Left ventricle myocardium inferior (tissue), 1 donor: ENCODE data around the gene LPO. TPM values are rescaled to one million over a fixed set of nuclear protein-coding genes. Genes with fewer than 3 reads are reported as not detected.
A peak's percentile ranks its signal among the peaks of the same experiment; 100 is the strongest.

ENCODE experiments used
- DNase-seq: peaks from one replicate; pipeline ENCODE4 v3.0.0-alpha.2; 2020
- H3K27ac ChIP-seq: fragments of 200-600 bp; replicated peaks from 2 replicates; pipeline ENCODE4 v1.8.0; 2021
- H3K27me3 ChIP-seq: fragments of 200-600 bp; 2 replicates; pipeline ENCODE4 v1.8.0; 2021; ENCODE audit warnings: low read depth
- H3K36me3 ChIP-seq: fragments of 200-600 bp; 2 replicates; pipeline ENCODE4 v1.8.0; 2021
- H3K4me1 ChIP-seq: fragments of 200-600 bp; 2 replicates; pipeline ENCODE4 v1.8.0; 2021
- H3K4me3 ChIP-seq: fragments of 200-600 bp; 2 replicates; pipeline ENCODE4 v1.8.0; 2021; ENCODE audit warnings: mild to moderate bottlenecking, moderate library complexity
- H3K9me3 ChIP-seq: fragments of 200-600 bp; replicated peaks from 2 replicates; pipeline ENCODE4 v1.8.0; 2021
- intact Hi-C: fragments of 100-400 bp; cut with micrococcal nuclease; formaldehyde crosslinking; loops from one replicate; pipeline ENCODE4 v1.11.0; 2022
- total RNA-seq: library from RNA; stranded (reverse); fragmentation: NEBNext Ultra II Directional; extraction: Animal tissue kit (Norgen Biotek cat#: 25700); gene quantifications from one replicate; pipeline ENCODE4 v1.2.1, GENCODE V29; 2021
- TF ChIP-seq, protein P1 (sequence below): fragments of 200-600 bp; IDR thresholded peaks from 2 replicates; pipeline ENCODE4 v1.8.0; 2021; ENCODE audit warnings: antibody characterized with exemption, mild to moderate bottlenecking, borderline replicate concordance
- donor health status: DM: no; HTN: yes; CAD: no; lungs with severe emphysema.

LPO gene
- total RNA-seq, 1 donor from 2014 or later = not detected

- no peak for DNase-seq
- Histone ChIP-seq H3K4me3 (no peak overlapping the region), H3K4me1 (no peaks in the 10 kb centered on the region), H3K27ac (no peak overlapping the region), H3K36me3 (no peaks in the 10 kb centered on the region), H3K27me3 (no peaks in the 10 kb centered on the region), H3K9me3 (no peaks in the 10 kb centered on the region)
- TF ChIP-seq, protein P1, sequence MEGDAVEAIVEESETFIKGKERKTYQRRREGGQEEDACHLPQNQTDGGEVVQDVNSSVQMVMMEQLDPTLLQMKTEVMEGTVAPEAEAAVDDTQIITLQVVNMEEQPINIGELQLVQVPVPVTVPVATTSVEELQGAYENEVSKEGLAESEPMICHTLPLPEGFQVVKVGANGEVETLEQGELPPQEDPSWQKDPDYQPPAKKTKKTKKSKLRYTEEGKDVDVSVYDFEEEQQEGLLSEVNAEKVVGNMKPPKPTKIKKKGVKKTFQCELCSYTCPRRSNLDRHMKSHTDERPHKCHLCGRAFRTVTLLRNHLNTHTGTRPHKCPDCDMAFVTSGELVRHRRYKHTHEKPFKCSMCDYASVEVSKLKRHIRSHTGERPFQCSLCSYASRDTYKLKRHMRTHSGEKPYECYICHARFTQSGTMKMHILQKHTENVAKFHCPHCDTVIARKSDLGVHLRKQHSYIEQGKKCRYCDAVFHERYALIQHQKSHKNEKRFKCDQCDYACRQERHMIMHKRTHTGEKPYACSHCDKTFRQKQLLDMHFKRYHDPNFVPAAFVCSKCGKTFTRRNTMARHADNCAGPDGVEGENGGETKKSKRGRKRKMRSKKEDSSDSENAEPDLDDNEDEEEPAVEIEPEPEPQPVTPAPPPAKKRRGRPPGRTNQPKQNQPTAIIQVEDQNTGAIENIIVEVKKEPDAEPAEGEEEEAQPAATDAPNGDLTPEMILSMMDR = no peak
- intact Hi-C loops = no loop called here
Measured at GRCh38 chr17:58315750-58316149, 77.4 kb downstream of the LPO start.

DNA sequence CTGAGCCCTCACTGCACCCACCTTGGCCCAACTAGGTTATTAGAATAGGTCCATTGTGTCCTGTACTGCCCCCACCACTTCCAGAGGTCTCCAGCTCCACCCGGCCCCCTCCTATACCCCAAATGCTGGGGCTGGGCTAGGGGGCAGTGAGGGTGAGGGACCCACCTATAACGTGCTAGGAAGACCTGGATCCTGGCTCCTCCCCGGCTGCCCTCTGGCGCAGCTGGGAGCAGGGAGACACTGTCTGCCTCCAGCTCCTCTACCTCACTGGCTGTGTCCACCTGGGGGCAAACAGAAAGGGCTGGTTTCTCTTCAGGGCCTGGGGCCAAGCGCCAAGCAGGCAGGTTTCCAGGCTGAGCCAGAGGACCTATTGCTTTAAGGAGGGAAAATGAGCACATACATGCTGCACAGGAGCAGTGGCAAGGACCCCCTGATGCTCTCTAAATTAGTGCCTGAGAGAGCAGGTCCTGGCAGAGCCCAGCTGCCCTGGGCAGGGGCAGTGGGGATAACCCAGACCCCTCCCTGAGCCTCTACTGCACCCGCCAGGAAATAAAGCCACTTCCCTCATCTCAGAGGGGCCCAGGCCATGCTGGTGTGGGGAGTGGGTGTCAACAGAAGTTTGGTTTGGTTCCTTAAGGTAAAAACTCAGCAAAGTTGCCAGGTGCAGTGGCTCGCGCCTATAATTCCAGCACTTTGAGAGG lies 78.0 kb downstream of the LPO start:
- TF ChIP-seq, protein P1 = no peak
- Histone ChIP-seq H3K4me3 (no peak overlapping the region), H3K9me3 (no peaks in the 10 kb centered on the region), H3K4me1 (no peaks in the 10 kb centered on the region), H3K27ac (no peak overlapping the region), H3K36me3 (no peaks in the 10 kb centered on the region), H3K27me3 (no peaks in the 10 kb centered on the region)
- intact Hi-C loops = no loop called here
- no peak for DNase-seq

- no peak for DNase-seq
- H3K36me3 ChIP-seq = no peaks in the 10 kb centered on the region
- H3K9me3 ChIP-seq = no peaks in the 10 kb centered on the region
- no peaks in the 10 kb centered on the region for H3K27me3 ChIP-seq
- intact Hi-C loops = no loop called here
- no peak overlapping the region for H3K27ac ChIP-seq
- TF ChIP-seq, protein P1 = peak; percentile 60
- no peaks in the 10 kb centered on the region for H3K4me1 ChIP-seq
- H3K4me3 ChIP-seq = no peak overlapping the region
Measured at GRCh38 chr17:58317421-58318064, 79.2 kb downstream of the LPO start.

GRCh38 chr17:58318065-58318481 lies 79.7 kb downstream of the LPO start:
- Histone ChIP-seq H3K27me3 (no peaks in the 10 kb centered on the region), H3K4me1 (no peaks in the 10 kb centered on the region), H3K9me3 (no peaks in the 10 kb centered on the region), H3K4me3 (no peak overlapping the region), H3K27ac (no peak overlapping the region), H3K36me3 (no peaks in the 10 kb centered on the region)
- intact Hi-C loops = no loop called here
- TF ChIP-seq, protein P1 = no peak
- DNase-seq = no peak

Other genes with a start within 250 kb of the LPO start
- gene SRSF1, start 231.3 kb upstream of the LPO start, total RNA-seq = 92.4 TPM
- 93.5 TPM for gene DYNLL2, start 155.2 kb upstream of the LPO start, total RNA-seq
- gene OR4D1, start 90.2 kb upstream of the LPO start, total RNA-seq = not detected
- gene OR4D2, start 71.6 kb upstream of the LPO start, total RNA-seq = not detected
- not detected for gene EPX, start 45.9 kb upstream of the LPO start, total RNA-seq
- 10.8 TPM for gene MKS1, start 19.3 kb upstream of the LPO start, total RNA-seq
- gene MPO, start 42.4 kb downstream of the LPO start, total RNA-seq = 0.05 TPM
- gene TSPOAP1, start 90.2 kb downstream of the LPO start, total RNA-seq = 12.8 TPM
- 55.2 TPM for gene SUPT4H1, start 113.6 kb downstream of the LPO start, total RNA-seq
- 4.7 TPM for gene RNF43, start 178.9 kb downstream of the LPO start, total RNA-seq
- gene HSF5, start 249.8 kb downstream of the LPO start, total RNA-seq = not detected